Glutamatergic neuron (in vitro differentiated cells): ENCODE results near the gene ADCY3. TPM values are rescaled to one million over a fixed set of nuclear protein-coding genes. Genes with fewer than 3 reads are reported as not detected.
A peak's percentile ranks its signal among the peaks of the same experiment; 100 is the strongest.

Experiments
- DNase-seq: peaks from one replicate; pipeline ENCODE4 v3.0.0; 2022
- H3K27ac Mint-ChIP-seq: one replicate; pipeline ENCODE4 v1.8.0; 2020; ENCODE audit warnings: mild to moderate bottlenecking, mixed read lengths, inconsistent platforms; ENCODE audit not compliant: unreplicated experiment
- H3K27me3 Mint-ChIP-seq: one replicate; pipeline ENCODE4 v1.8.0; 2020; ENCODE audit warnings: mild to moderate bottlenecking, moderate library complexity, mixed read lengths, inconsistent platforms; ENCODE audit not compliant: unreplicated experiment
- H3K36me3 Mint-ChIP-seq: one replicate; pipeline ENCODE4 v1.8.0; 2020; ENCODE audit warnings: mild to moderate bottlenecking, mixed read lengths, inconsistent platforms; ENCODE audit not compliant: unreplicated experiment
- H3K4me1 Mint-ChIP-seq: one replicate; pipeline ENCODE4 v1.8.0; 2020; ENCODE audit warnings: mild to moderate bottlenecking, low read depth, mixed read lengths, inconsistent platforms; ENCODE audit not compliant: unreplicated experiment
- H3K4me3 Mint-ChIP-seq: one replicate; pipeline ENCODE4 v1.8.0; 2020; ENCODE audit warnings: mild to moderate bottlenecking, mixed read lengths, inconsistent platforms; ENCODE audit not compliant: unreplicated experiment
- H3K9me3 Mint-ChIP-seq: one replicate; pipeline ENCODE4 v1.8.0; 2020; ENCODE audit warnings: mild to moderate bottlenecking, moderate library complexity, mixed read lengths, inconsistent platforms; ENCODE audit not compliant: unreplicated experiment
- total RNA-seq: library from RNA; stranded (reverse); fragmentation: NEBNext Ultra II Directional; extraction: Animal tissue kit (Norgen Biotek cat#: 25700); gene quantifications from one replicate; pipeline ENCODE4 v1.2.1, GENCODE V29; 2021; ENCODE audit not compliant: unreplicated experiment
- TF ChIP-seq, protein P1 (sequence below): fragments of 200-600 bp; sonication (generic); IDR thresholded peaks from one replicate; pipeline ENCODE4 v1.5.0; 2021; ENCODE audit not compliant: partially characterized antibody, unreplicated experiment

Gene ADCY3
- total RNA-seq, 1 donor from 2014 or later = 76.2 TPM

- H3K27ac Mint-ChIP-seq = peak overlapping the region; percentile 97
- peaks cover 8% of the 10 kb centered on the region for H3K27me3 Mint-ChIP-seq
- DNase-seq = no peak
- H3K9me3 Mint-ChIP-seq = peaks cover 7% of the 10 kb centered on the region
- TF ChIP-seq, protein P1, sequence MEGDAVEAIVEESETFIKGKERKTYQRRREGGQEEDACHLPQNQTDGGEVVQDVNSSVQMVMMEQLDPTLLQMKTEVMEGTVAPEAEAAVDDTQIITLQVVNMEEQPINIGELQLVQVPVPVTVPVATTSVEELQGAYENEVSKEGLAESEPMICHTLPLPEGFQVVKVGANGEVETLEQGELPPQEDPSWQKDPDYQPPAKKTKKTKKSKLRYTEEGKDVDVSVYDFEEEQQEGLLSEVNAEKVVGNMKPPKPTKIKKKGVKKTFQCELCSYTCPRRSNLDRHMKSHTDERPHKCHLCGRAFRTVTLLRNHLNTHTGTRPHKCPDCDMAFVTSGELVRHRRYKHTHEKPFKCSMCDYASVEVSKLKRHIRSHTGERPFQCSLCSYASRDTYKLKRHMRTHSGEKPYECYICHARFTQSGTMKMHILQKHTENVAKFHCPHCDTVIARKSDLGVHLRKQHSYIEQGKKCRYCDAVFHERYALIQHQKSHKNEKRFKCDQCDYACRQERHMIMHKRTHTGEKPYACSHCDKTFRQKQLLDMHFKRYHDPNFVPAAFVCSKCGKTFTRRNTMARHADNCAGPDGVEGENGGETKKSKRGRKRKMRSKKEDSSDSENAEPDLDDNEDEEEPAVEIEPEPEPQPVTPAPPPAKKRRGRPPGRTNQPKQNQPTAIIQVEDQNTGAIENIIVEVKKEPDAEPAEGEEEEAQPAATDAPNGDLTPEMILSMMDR = no peak
- peaks cover 55% of the 10 kb centered on the region for H3K4me1 Mint-ChIP-seq
- H3K36me3 Mint-ChIP-seq = peaks cover 25% of the 10 kb centered on the region
- H3K4me3 Mint-ChIP-seq = no peak overlapping the region
Measured at GRCh38 chr2:24957976-24958375, 37.9 kb upstream of the ADCY3 start.

DNA sequence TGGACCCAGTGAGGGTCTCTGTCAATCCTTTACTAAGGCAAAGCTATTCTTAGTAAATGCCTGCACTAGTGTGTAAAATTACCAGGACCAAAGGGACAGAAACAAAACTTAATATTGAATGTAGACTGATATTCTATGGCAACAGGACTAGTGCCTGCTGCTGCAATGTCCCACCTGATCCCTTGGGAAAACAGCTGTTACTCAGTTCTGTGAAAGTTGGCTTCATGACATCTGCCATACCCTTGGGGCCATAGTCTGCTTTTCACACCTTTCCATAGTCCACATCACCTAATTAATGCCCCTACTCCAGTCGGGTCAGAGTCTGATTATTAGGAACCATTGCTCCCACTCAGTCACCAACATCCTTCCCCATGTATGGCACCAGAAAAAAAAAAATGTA is 37.2 kb upstream of the ADCY3 start:
- peak overlapping the region; percentile 73 for H3K4me3 Mint-ChIP-seq
- H3K36me3 Mint-ChIP-seq = peaks cover 25% of the 10 kb centered on the region
- H3K27ac Mint-ChIP-seq = peak overlapping the region; percentile 97
- peaks cover 7% of the 10 kb centered on the region for H3K9me3 Mint-ChIP-seq
- peaks cover 52% of the 10 kb centered on the region for H3K4me1 Mint-ChIP-seq
- TF ChIP-seq, protein P1 = no peak
- H3K27me3 Mint-ChIP-seq = peaks cover 8% of the 10 kb centered on the region
- peak; percentile 26 for DNase-seq

DNA sequence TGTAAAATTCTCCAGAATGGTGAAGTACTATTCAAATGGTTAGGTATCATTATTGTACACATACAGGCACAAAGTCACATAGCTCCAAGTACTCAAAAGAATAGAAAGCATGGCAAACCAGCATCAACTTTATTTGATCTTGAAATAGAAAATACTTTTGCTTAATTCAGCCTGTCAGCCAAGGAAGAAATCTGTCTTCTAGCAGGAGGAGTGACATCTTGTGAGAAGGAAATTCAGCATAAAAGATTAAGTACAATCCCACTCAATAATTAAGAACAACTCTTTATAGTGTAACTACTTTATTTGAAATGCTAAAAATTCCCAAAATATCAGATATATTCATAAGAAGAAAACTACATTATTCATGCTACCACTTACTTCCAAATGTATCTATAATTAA is 35.9 kb upstream of the ADCY3 start:
- peaks cover 7% of the 10 kb centered on the region for H3K9me3 Mint-ChIP-seq
- peak overlapping the region; percentile 69 for H3K27ac Mint-ChIP-seq
- H3K27me3 Mint-ChIP-seq = peaks cover 8% of the 10 kb centered on the region
- H3K4me1 Mint-ChIP-seq = peaks cover 56% of the 10 kb centered on the region
- H3K4me3 Mint-ChIP-seq = peak overlapping the region; percentile 39
- peaks cover 19% of the 10 kb centered on the region for H3K36me3 Mint-ChIP-seq
- TF ChIP-seq, protein P1 = no peak
- no peak for DNase-seq

GRCh38 chr2:24955232-24955631 is 35.2 kb upstream of the ADCY3 start:
- peaks cover 56% of the 10 kb centered on the region for H3K4me1 Mint-ChIP-seq
- peaks cover 7% of the 10 kb centered on the region for H3K9me3 Mint-ChIP-seq
- TF ChIP-seq, protein P1 = no peak
- peaks cover 19% of the 10 kb centered on the region for H3K36me3 Mint-ChIP-seq
- no peak for DNase-seq
- H3K4me3 Mint-ChIP-seq = peak overlapping the region; percentile 56
- H3K27me3 Mint-ChIP-seq = peaks cover 8% of the 10 kb centered on the region
- H3K27ac Mint-ChIP-seq = peak overlapping the region; percentile 69

- H3K4me3 Mint-ChIP-seq = no peak overlapping the region
- TF ChIP-seq, protein P1 = no peak
- peaks cover 46% of the 10 kb centered on the region for H3K4me1 Mint-ChIP-seq
- DNase-seq = no peak
- H3K9me3 Mint-ChIP-seq = peaks cover 2% of the 10 kb centered on the region
- H3K27ac Mint-ChIP-seq = no peak overlapping the region
- H3K27me3 Mint-ChIP-seq = peaks cover 6% of the 10 kb centered on the region
- H3K36me3 Mint-ChIP-seq = peaks cover 13% of the 10 kb centered on the region
Measured at GRCh38 chr2:24950102-24950501, 30.1 kb upstream of the ADCY3 start.
